Effector memory CD8-positive, alpha-beta T cell (primary cell): ENCODE results near the gene TMEM18.

ENCODE experiments used
- ATAC-seq: fragments of 150-1000 bp; cut with Tn5 transposase; replicated peaks from 2 replicates; pipeline ENCODE4 v1.10.0; 2021; ENCODE audit warnings: mild to moderate bottlenecking, moderate library complexity
- DNase-seq, 3 experiments: peaks; one replicate each; pipeline ENCODE4 v3.0.0; 2021
- H3K27ac Mint-ChIP-seq, 2 donors: one replicate each; pipeline ENCODE4 v1.8.0; 2022; ENCODE audit warnings: mild to moderate bottlenecking in 2 of 2, mixed read lengths in 2 of 2, moderate library complexity in 2 of 2
- H3K27me3 Mint-ChIP-seq, 2 donors: one replicate each; pipeline ENCODE4 v1.8.0; 2022; ENCODE audit warnings: mixed read lengths in 2 of 2
- H3K36me3 Mint-ChIP-seq: one replicate; pipeline ENCODE4 v1.8.0; 2022; ENCODE audit warnings: mild to moderate bottlenecking, moderate library complexity, mixed read lengths; ENCODE audit not compliant: insufficient read depth
- H3K4me1 Mint-ChIP-seq, 2 donors: one replicate each; pipeline ENCODE4 v1.8.0; 2022; ENCODE audit warnings: low read depth in 2 of 2, mixed read lengths in 2 of 2
- H3K4me3 Mint-ChIP-seq, 2 donors: one replicate each; pipeline ENCODE4 v1.8.0; 2022; ENCODE audit warnings: mild to moderate bottlenecking in 2 of 2, mixed read lengths in 2 of 2, moderate library complexity in 2 of 2
- H3K9me3 Mint-ChIP-seq, 2 donors: one replicate each; pipeline ENCODE4 v1.8.0; 2022; ENCODE audit warnings: mixed read lengths in 2 of 2

Gene TMEM18

GRCh38 chr2:620004-620403, 57.2 kb downstream of the TMEM18 start:
- no peaks in the 10 kb centered on the region for H3K9me3 Mint-ChIP-seq
- no peak overlapping the region for H3K27ac Mint-ChIP-seq
- no peak for ATAC-seq
- peaks cover 29 to 32% of the 10 kb centered on the region in 2 donors for H3K27me3 Mint-ChIP-seq
- no peaks in the 10 kb centered on the region for H3K4me1 Mint-ChIP-seq
- DNase-seq = no peak
- H3K4me3 Mint-ChIP-seq = no peak overlapping the region
- H3K36me3 Mint-ChIP-seq = no peaks in the 10 kb centered on the region

- H3K9me3 Mint-ChIP-seq = no peaks in the 10 kb centered on the region
- no peak overlapping the region for H3K4me3 Mint-ChIP-seq
- H3K36me3 Mint-ChIP-seq = no peaks in the 10 kb centered on the region
- H3K4me1 Mint-ChIP-seq = no peaks in the 10 kb centered on the region
- no peak overlapping the region for H3K27ac Mint-ChIP-seq
- DNase-seq (no peak), ATAC-seq (no peak)
- H3K27me3 Mint-ChIP-seq = peaks cover 29 to 38% of the 10 kb centered on the region in 2 donors
Observed at GRCh38 chr2:618422-618990, 58.7 kb downstream of the TMEM18 start.

DNA sequence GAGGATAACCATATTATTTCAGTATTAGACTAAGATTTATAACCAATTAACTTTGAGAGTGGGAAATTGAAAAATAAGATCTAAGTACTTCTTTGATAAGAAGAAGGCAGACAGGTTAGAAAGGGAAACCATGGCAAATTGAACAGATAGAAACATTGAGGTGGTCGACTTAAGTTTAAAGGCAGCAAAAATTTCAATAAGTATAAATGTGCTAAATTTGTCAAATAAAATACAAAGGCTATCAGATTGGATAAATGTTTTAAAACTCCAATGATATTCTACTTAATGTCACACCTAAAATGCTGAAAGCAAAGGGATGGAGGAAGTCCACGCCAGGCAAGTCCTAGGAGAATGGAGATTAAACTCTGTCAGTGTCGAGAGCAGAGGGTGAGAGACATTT, 59.2 kb downstream of the TMEM18 start:
- Mint-ChIP-seq H3K4me3 (no peak overlapping the region), H3K36me3 (no peaks in the 10 kb centered on the region), H3K27ac (no peak overlapping the region), H3K27me3 (peaks cover 32 to 39% of the 10 kb centered on the region in 2 donors), H3K9me3 (no peaks in the 10 kb centered on the region), H3K4me1 (no peaks in the 10 kb centered on the region)
- ATAC-seq = no peak
- DNase-seq = no peak
